Endothelial cell of umbilical vein (primary cell): ENCODE data around the gene CENPF. TPM values are rescaled to one million over a fixed set of nuclear protein-coding genes. Genes with fewer than 3 reads are reported as not detected.

Experiments
- BruUV-seq: library from RNA; stranded (reverse); fragments of 400-500 nt; replicated peaks from 2 replicates; lab custom pipeline; 2021; lab: Mats Ljungman, UMichigan
- CTCF ChIA-PET: fragments of 300-600, 350-600 bp; sonication (Branson Sonifier 250); formaldehyde crosslinking; loops from one replicate; lab custom pipeline; 2021; ENCODE audit warnings: antibody characterized with exemption, inconsistent platforms; lab: Charles Lee
- POLR2A ChIA-PET: fragments of 300-600, 350-600 bp; sonication (Branson Sonifier 250); formaldehyde crosslinking; loops from one replicate; lab custom pipeline; 2021; ENCODE audit warnings: antibody characterized with exemption, inconsistent platforms; lab: Charles Lee
- DNase-seq: peaks from one replicate; pipeline ENCODE4 v3.0.0-alpha.2; 2011; ENCODE audit warnings: low read depth, low spot score
- FAIRE-seq: peaks from 2 replicates; lab custom pipeline; 2011; peaks lifted over from hg19 to GRCh38; lab: Jason Lieb, UNC
- H2AFZ ChIP-seq: 2 replicates; pipeline ENCODE4 v1.6.0; 2012; ENCODE audit warnings: low read depth, low read length, control low read depth, inconsistent platforms
- H3K27ac ChIP-seq: 2 replicates; pipeline ENCODE4 v1.5.1; 2011; ENCODE audit warnings: low read depth, mild to moderate bottlenecking, control low read depth, low read length, moderate library complexity; ENCODE audit not compliant: insufficient read depth
- H3K27me3 ChIP-seq, 2 experiments: 2 replicates each; pipeline versions ENCODE4 v1.6.0 to v1.6.1; 2011; ENCODE audit warnings: low read length in 2 of 2, mixed read lengths in 1 of 2; ENCODE audit not compliant: control insufficient read depth in 2 of 2, insufficient read depth in 2 of 2
- H3K36me3 ChIP-seq, 2 experiments: 2 replicates in 1 of 2; 3 replicates in 1 of 2; pipeline ENCODE4 v1.5.1; 2011; ENCODE audit warnings: low read length in 2 of 2, mild to moderate bottlenecking in 1 of 2, moderate library complexity in 1 of 2; ENCODE audit not compliant: control insufficient read depth in 2 of 2, insufficient read depth in 2 of 2; ENCODE audit errors: extremely low read depth in 1 of 2
- H3K4me1 ChIP-seq: 3 replicates; pipeline ENCODE4 v1.5.1; 2011; ENCODE audit warnings: mild to moderate bottlenecking, low read length; ENCODE audit not compliant: control insufficient read depth, insufficient read depth; ENCODE audit errors: extremely low read depth
- H3K4me2 ChIP-seq: 2 replicates; pipeline ENCODE4 v1.6.1; 2011; ENCODE audit warnings: low read length, control low read depth, mixed read lengths; ENCODE audit not compliant: insufficient read depth
- H3K4me3 ChIP-seq, 3 experiments: fragments of 200-600 bp in 1 of 3; sonication (generic), shearing (Covaris generic) in 1 of 3; replicated peaks in 1 of 3; 2 replicates each; pipeline ENCODE4 v1.5.1; 2011 to 2016; ENCODE audit warnings: control low read depth in 3 of 3, low read length in 3 of 3, mild to moderate bottlenecking in 2 of 3, inconsistent platforms in 1 of 3, low read depth in 1 of 3, moderate library complexity in 1 of 3; ENCODE audit not compliant: insufficient read depth in 1 of 3
- H3K79me2 ChIP-seq: 2 replicates; pipeline ENCODE4 v1.6.0; 2012; ENCODE audit warnings: low read length, inconsistent platforms; ENCODE audit not compliant: control insufficient read depth, insufficient read depth
- H3K9ac ChIP-seq: replicated peaks from 2 replicates; pipeline ENCODE3; 2011; ENCODE audit warnings: low read length, control low read depth; ENCODE audit not compliant: insufficient read depth; ENCODE audit errors: extremely low read depth
- H3K9me1 ChIP-seq: replicated peaks from 3 replicates; pipeline ENCODE4 v1.6.0; 2011; ENCODE audit warnings: mild to moderate bottlenecking, low read length; ENCODE audit not compliant: control insufficient read depth, insufficient read depth; ENCODE audit errors: extremely low read depth
- H3K9me3 ChIP-seq: replicated peaks from 2 replicates; pipeline ENCODE4 v1.5.1; 2012; ENCODE audit warnings: low read length, inconsistent platforms; ENCODE audit not compliant: control insufficient read depth, insufficient read depth
- H4K20me1 ChIP-seq: replicated peaks from 2 replicates; pipeline ENCODE3; 2011; ENCODE audit warnings: mild to moderate bottlenecking, low read length; ENCODE audit not compliant: control insufficient read depth, insufficient read depth; ENCODE audit errors: extremely low read depth
- EZH2 ChIP-seq: IDR thresholded peaks from 2 replicates; pipeline ENCODE4 v1.6.1; 2012; ENCODE audit warnings: borderline replicate concordance, low read depth, mild to moderate bottlenecking, moderate library complexity, low read length, inconsistent platforms; ENCODE audit not compliant: severe bottlenecking
- FOS ChIP-seq: IDR thresholded peaks from 2 replicates; pipeline ENCODE4 v1.6.1; 2011; ENCODE audit warnings: mild to moderate bottlenecking, low read length, moderate library complexity, borderline replicate concordance; ENCODE audit not compliant: insufficient read depth
- GATA2 ChIP-seq: IDR thresholded peaks from 2 replicates; pipeline ENCODE4 v1.7.0; 2011; ENCODE audit warnings: low read depth, mild to moderate bottlenecking, moderate library complexity, mixed read lengths, low read length; ENCODE audit not compliant: insufficient read length, insufficient read depth
- JUN ChIP-seq: IDR thresholded peaks from 2 replicates; pipeline ENCODE4 v1.6.1; 2011; ENCODE audit warnings: borderline replicate concordance, low read depth; ENCODE audit not compliant: insufficient read length, insufficient read depth
- MAX ChIP-seq: IDR thresholded peaks from 2 replicates; pipeline ENCODE4 v1.6.1; 2011; ENCODE audit not compliant: insufficient read depth, insufficient read length
- MYC ChIP-seq: IDR thresholded peaks from one replicate; pipeline ENCODE4 v1.6.1; 2011; ENCODE audit warnings: mild to moderate bottlenecking, low read depth, low read length
- POLR2A ChIP-seq: IDR thresholded peaks from 2 replicates; pipeline ENCODE4 v1.6.1; 2012; ENCODE audit warnings: low read depth, mild to moderate bottlenecking, control low read depth, low read length
- POLR2AphosphoS5 ChIP-seq: IDR thresholded peaks from 2 replicates; pipeline ENCODE4 v1.6.1; 2012; ENCODE audit warnings: low read depth, mild to moderate bottlenecking, control low read depth, low read length, moderate library complexity; ENCODE audit not compliant: insufficient read depth
- dilution Hi-C: fragments of 300-500 bp; cut with MboI; formaldehyde crosslinking; loops from one replicate; pipeline ENCODE4 v1.15.0; 2019; ENCODE audit warnings: low sequenced_read_pairs; ENCODE audit not compliant: extremely low pct_ligation_motif_present
- intact Hi-C: fragments of 100-400 bp; cut with micrococcal nuclease; formaldehyde crosslinking; loops from one replicate; pipeline ENCODE4 v1.10.0; 2022
- polyA plus RNA-seq, 4 experiments: library from polyadenylated mRNA; depleted of rRNA in 3 of 4; stranded (reverse) in 3 of 4; unstranded in 1 of 4; fragments of >200 nt; gene quantifications; 2 replicates each; pipeline versions ENCODE4 v1.2.1 to v1.2.3, GENCODE V29; 2011 to 2012; ENCODE audit warnings: missing spikeins in 1 of 4
- total RNA-seq: library from RNA; stranded (reverse); gene quantifications from 2 replicates; pipeline ENCODE4 v1.2.3, GENCODE V29; 2021
- TF ChIP-seq, protein P1 (sequence below), 2 donors: IDR thresholded peaks; 1 replicate in 1 of 2; 2 replicates in 1 of 2; pipeline ENCODE4 v1.5.1; 2011; ENCODE audit warnings: low read length in 2 of 2, mild to moderate bottlenecking in 2 of 2, moderate library complexity in 2 of 2, control low read depth in 1 of 2, inconsistent platforms in 1 of 2, low read depth in 1 of 2; ENCODE audit not compliant: insufficient read depth in 1 of 2; ENCODE audit errors: extremely low read depth in 1 of 2

CENPF gene
- total and polyA plus RNA-seq, 2 donors (not counting 3 experiments of a cell fraction or from before 2014, with no cell fraction given): 6.4 to 66.2 TPM

DNA sequence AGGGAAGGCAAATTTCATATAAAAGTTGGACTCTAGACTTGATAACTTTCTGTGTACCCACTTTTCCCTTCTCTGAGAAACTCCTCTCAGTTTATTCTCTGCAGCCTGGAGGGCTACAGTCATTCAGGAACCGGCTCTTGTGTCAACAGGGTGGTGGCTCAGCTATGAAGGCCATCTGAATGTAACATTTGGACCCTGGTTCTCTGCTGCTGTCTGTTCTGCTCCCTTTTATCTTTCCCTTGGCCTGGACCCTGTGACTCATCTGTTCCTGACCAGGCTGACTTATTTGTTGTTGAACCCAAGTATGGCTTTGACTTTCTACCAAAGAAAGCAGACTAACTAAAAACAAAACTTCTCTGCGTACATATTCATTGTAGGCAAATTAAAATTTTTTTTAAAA lies 75.4 kb downstream of the CENPF start:
- DNase-seq (peak; percentile 9), FAIRE-seq (no peak)
- no peaks in the 10 kb centered on the region for H3K36me3 ChIP-seq
- peak; percentile 33 for TF ChIP-seq FOS
- TF ChIP-seq MYC: no peak
- no peaks in the 10 kb centered on the region for H3K27me3 ChIP-seq
- H3K9me1 ChIP-seq: no peaks in the 10 kb centered on the region
- H3K27ac ChIP-seq: no peak overlapping the region
- H2AFZ ChIP-seq: no peak overlapping the region
- H3K9ac ChIP-seq: no peak overlapping the region
- peaks cover 4% of the 10 kb centered on the region for H3K4me1 ChIP-seq
- BruUV-seq: no TSS peak
- no peaks in the 10 kb centered on the region for H3K9me3 ChIP-seq
- no peak overlapping the region for H3K4me3 ChIP-seq
- dilution Hi-C loops (no loop called here), intact Hi-C loops (no loop called here)
- no peak overlapping the region for H3K4me2 ChIP-seq
- CTCF ChIA-PET: no interaction called here
- no peaks in the 10 kb centered on the region for H4K20me1 ChIP-seq
- POLR2A ChIA-PET: no interaction called here
- no peaks in the 10 kb centered on the region for H3K79me2 ChIP-seq

- ChIA-PET CTCF (interaction anchor here (1.5 kb wide), 1 partner anchor 10 kb away, joined by 3 read pairs; no protein-coding TSS in a partner anchor), POLR2A (no interaction called here)
- no peak overlapping the region for H3K4me2 ChIP-seq
- no TSS peak for BruUV-seq
- H3K4me3 ChIP-seq: no peak overlapping the region
- no peak overlapping the region for H2AFZ ChIP-seq
- TF ChIP-seq POLR2A (no peak), FOS (no peak), MYC (no peak), POLR2AphosphoS5 (no peak), JUN (no peak), MAX (no peak), EZH2 (no peak), GATA2 (no peak)
- TF ChIP-seq, protein P1, sequence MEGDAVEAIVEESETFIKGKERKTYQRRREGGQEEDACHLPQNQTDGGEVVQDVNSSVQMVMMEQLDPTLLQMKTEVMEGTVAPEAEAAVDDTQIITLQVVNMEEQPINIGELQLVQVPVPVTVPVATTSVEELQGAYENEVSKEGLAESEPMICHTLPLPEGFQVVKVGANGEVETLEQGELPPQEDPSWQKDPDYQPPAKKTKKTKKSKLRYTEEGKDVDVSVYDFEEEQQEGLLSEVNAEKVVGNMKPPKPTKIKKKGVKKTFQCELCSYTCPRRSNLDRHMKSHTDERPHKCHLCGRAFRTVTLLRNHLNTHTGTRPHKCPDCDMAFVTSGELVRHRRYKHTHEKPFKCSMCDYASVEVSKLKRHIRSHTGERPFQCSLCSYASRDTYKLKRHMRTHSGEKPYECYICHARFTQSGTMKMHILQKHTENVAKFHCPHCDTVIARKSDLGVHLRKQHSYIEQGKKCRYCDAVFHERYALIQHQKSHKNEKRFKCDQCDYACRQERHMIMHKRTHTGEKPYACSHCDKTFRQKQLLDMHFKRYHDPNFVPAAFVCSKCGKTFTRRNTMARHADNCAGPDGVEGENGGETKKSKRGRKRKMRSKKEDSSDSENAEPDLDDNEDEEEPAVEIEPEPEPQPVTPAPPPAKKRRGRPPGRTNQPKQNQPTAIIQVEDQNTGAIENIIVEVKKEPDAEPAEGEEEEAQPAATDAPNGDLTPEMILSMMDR (IDR thresholded peaks at IDR 0.05; ENCODE audit: extremely low read depth in 1 of 2, insufficient read depth in 1 of 2, low read depth in 1 of 2, low read length in 2 of 2): no peak
- no peak for FAIRE-seq
- no peaks in the 10 kb centered on the region for H3K36me3 ChIP-seq
- H3K27ac ChIP-seq: no peak overlapping the region
- H4K20me1 ChIP-seq: no peaks in the 10 kb centered on the region
- no peaks in the 10 kb centered on the region for H3K27me3 ChIP-seq
- H3K9me3 ChIP-seq: no peaks in the 10 kb centered on the region
- dilution Hi-C loops: no loop called here
- no peaks in the 10 kb centered on the region for H3K9me1 ChIP-seq
- no peak for DNase-seq
- intact Hi-C loops: loop anchor here (5.0 kb wide), 1 partner anchor 546 kb away; no protein-coding TSS in a partner anchor
- no peaks in the 10 kb centered on the region for H3K4me1 ChIP-seq
- H3K79me2 ChIP-seq: no peaks in the 10 kb centered on the region
- no peak overlapping the region for H3K9ac ChIP-seq
Measured at GRCh38 chr1:214683621-214684020, 80.6 kb downstream of the CENPF start.
